ENCODE data around the gene DCLK1. TPM values are rescaled to one million over a fixed set of nuclear protein-coding genes. Genes with fewer than 3 reads are reported as not detected.
"Not testable (repeated sequence)": the region's sequence is repeated elsewhere in the genome, so short reads cannot be mapped to it uniquely, and the experiment has no call there.

DCLK1 gene
- total RNA-seq, 4 donors from 2014 or later, result 11.7 to 51.4 (median 15.8) TPM

DNA sequence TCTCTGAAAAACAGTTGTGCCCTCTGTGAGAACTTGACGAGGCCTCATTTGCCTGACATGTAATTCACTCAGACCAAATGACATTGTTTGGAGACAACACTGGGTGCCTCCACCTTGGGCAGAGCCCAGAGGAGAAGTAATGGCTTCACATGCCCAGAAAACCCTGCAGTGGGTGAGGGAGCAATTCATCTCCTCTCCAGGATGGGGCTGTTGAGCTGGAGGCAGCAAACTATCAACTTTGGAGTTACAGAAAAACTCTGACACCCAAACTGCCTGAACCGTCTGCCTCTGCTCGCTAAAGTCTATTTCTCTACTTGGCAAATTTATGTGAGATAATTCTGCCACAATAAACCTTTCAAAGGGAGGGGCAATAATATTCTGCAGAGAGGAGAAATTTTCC, 146.9 kb downstream of the DCLK1 start:
- 76% methylated on average over 3 of the region's 3 CpGs for WGBS
- no peaks in the 10 kb centered on the region for H3K27me3 ChIP-seq
- DNase-seq (ENCODE audit: low spot score in 2 of 2), result no peak
- peaks cover under 1% of the 10 kb centered on the region for H3K4me1 ChIP-seq
- no peak for TF ChIP-seq POLR2A (IDR thresholded peaks at IDR 0.05)
- TF ChIP-seq, protein P1, sequence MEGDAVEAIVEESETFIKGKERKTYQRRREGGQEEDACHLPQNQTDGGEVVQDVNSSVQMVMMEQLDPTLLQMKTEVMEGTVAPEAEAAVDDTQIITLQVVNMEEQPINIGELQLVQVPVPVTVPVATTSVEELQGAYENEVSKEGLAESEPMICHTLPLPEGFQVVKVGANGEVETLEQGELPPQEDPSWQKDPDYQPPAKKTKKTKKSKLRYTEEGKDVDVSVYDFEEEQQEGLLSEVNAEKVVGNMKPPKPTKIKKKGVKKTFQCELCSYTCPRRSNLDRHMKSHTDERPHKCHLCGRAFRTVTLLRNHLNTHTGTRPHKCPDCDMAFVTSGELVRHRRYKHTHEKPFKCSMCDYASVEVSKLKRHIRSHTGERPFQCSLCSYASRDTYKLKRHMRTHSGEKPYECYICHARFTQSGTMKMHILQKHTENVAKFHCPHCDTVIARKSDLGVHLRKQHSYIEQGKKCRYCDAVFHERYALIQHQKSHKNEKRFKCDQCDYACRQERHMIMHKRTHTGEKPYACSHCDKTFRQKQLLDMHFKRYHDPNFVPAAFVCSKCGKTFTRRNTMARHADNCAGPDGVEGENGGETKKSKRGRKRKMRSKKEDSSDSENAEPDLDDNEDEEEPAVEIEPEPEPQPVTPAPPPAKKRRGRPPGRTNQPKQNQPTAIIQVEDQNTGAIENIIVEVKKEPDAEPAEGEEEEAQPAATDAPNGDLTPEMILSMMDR (IDR thresholded peaks at IDR 0.05), result no peak
- no peaks in the 10 kb centered on the region for H3K9me3 ChIP-seq
- H3K36me3 ChIP-seq, result no peaks in the 10 kb centered on the region
- H3K4me3 ChIP-seq, result no peak overlapping the region
- H3K27ac ChIP-seq, result no peak overlapping the region

DNA sequence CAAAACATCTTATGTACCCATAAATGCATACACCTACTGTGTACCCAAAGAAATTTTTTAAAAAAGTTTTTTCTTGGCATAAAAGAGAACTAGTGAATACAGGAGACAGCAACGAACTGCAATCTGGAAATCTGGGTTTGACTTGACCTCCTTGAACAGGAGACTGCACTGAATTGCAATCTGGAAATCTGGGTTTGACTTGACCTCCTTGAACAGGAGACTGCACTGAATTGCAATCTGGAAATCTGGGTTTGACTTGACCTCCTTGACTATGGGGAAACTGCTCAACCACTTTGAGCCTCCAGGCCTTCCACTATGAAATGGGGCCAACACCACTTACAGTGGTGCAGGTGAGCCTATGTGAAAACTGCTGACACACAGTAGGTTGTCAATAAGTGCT, 147.5 kb downstream of the DCLK1 start:
- not testable (repeated sequence) for H3K9me3 ChIP-seq; H3K4me1 ChIP-seq; H3K27me3 ChIP-seq; DNase-seq (ENCODE audit: low spot score in 2 of 2); H3K36me3 ChIP-seq; H3K27ac ChIP-seq; H3K4me3 ChIP-seq
- 54% methylated on average over 1 of the region's 1 CpG for WGBS

- no peak for TF ChIP-seq EP300 (IDR thresholded peaks at IDR 0.05)
- TF ChIP-seq POLR2AphosphoS5 (IDR thresholded peaks at IDR 0.05), result no peak
- Histone ChIP-seq H3K9me3 (no peaks in the 10 kb centered on the region), H3K4me3 (no peak overlapping the region), H3K4me1 (peaks cover 7% of the 10 kb centered on the region), H3K27me3 (no peaks in the 10 kb centered on the region), H3K36me3 (no peaks in the 10 kb centered on the region), H3K27ac (no peak overlapping the region)
- 90% methylated on average over 1 of the region's 1 CpG for WGBS
- no peak for DNase-seq (ENCODE audit: low spot score in 2 of 2)
Observed at GRCh38 chr13:35983206-35983605, 148.0 kb downstream of the DCLK1 start.

GRCh38 chr13:35979361-35979951, 151.7 kb downstream of the DCLK1 start:
- no peak for TF ChIP-seq EP300 (IDR thresholded peaks at IDR 0.05)
- TF ChIP-seq POLR2AphosphoS5 (IDR thresholded peaks at IDR 0.05), result peak in 2 of 3 donors; percentile 8 to 36
- TF ChIP-seq, protein P1 (IDR thresholded peaks at IDR 0.05), result no peak
- no peak for TF ChIP-seq POLR2A (IDR thresholded peaks at IDR 0.05)
- 33% methylated on average over 8 of the region's 8 CpGs for WGBS

GRCh38 chr13:35978607-35979316, 152.4 kb downstream of the DCLK1 start:
- Histone ChIP-seq H3K4me3 (no peak overlapping the region), H3K27ac (peak overlapping the region; percentile 67)
- no peak for DNase-seq (ENCODE audit: low spot score in 2 of 2)

More at GRCh38 chr13:35979361-35979951, 151.7 kb downstream of the DCLK1 start:
- H3K4me1 ChIP-seq, result peaks cover 7% of the 10 kb centered on the region
- no peaks in the 10 kb centered on the region for H3K36me3 ChIP-seq
- H3K27me3 ChIP-seq, result no peaks in the 10 kb centered on the region
- H3K27ac ChIP-seq, result peak overlapping the region; percentile 67
- H3K4me3 ChIP-seq, result no peak overlapping the region
- no peaks in the 10 kb centered on the region for H3K9me3 ChIP-seq
- peak; percentile 91 to 92 for DNase-seq (ENCODE audit: low spot score in 2 of 2)

DNA sequence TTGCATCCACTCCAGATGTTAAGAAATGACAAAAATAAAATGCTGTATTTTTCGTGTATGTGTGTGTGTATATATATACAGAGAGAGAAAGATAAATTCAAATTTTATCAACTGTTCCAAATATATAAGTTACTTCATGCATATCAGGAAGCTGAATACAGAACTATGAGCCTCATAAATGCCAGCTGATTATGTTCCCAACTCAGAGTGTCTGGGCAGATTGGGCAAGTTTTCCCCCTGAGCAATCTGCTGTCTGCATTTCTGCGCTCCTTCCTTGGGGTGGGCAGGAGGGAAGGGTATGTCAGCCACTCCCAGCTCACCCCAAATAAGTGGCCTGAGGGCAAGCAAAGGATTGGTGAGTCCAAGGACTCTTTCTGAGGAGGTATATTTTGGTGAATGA, 154.1 kb downstream of the DCLK1 start:
- Histone ChIP-seq H3K27ac (no peak overlapping the region), H3K27me3 (no peaks in the 10 kb centered on the region), H3K36me3 (no peaks in the 10 kb centered on the region), H3K4me3 (no peak overlapping the region), H3K9me3 (no peaks in the 10 kb centered on the region), H3K4me1 (peaks cover 7% of the 10 kb centered on the region)
- no peak for TF ChIP-seq POLR2AphosphoS5 (IDR thresholded peaks at IDR 0.05)
- TF ChIP-seq POLR2A (IDR thresholded peaks at IDR 0.05), result no peak
- TF ChIP-seq, protein P1 (IDR thresholded peaks at IDR 0.05), result no peak
- 79% methylated on average over 2 of the region's 2 CpGs for WGBS
- DNase-seq (ENCODE audit: low spot score in 2 of 2), result no peak

More at GRCh38 chr13:35978607-35979316, 152.4 kb downstream of the DCLK1 start:
- H3K9me3 ChIP-seq, result no peaks in the 10 kb centered on the region
- no peaks in the 10 kb centered on the region for H3K27me3 ChIP-seq
- 25% methylated on average over 10 of the region's 10 CpGs for WGBS
- TF ChIP-seq, protein P1 (IDR thresholded peaks at IDR 0.05), result peak; percentile 61 to 76
- TF ChIP-seq POLR2A (IDR thresholded peaks at IDR 0.05), result no peak
- TF ChIP-seq POLR2AphosphoS5 (IDR thresholded peaks at IDR 0.05), result no peak
- TF ChIP-seq EP300 (IDR thresholded peaks at IDR 0.05), result no peak
- no peaks in the 10 kb centered on the region for H3K36me3 ChIP-seq
- H3K4me1 ChIP-seq, result peaks cover 7% of the 10 kb centered on the region

All from suprapubic skin (tissue), 4 donors.